GM18517 (cell line): Measurements from ENCODE around the gene ARF1.

Source experiments
- ATAC-seq: cut with Tn5 transposase; IDR thresholded peaks from one replicate; pipeline ENCODE4 v1.9.1; 2021; ENCODE audit warnings: mild to moderate bottlenecking, moderate library complexity; ENCODE audit not compliant: unreplicated experiment

Gene ARF1

DNA sequence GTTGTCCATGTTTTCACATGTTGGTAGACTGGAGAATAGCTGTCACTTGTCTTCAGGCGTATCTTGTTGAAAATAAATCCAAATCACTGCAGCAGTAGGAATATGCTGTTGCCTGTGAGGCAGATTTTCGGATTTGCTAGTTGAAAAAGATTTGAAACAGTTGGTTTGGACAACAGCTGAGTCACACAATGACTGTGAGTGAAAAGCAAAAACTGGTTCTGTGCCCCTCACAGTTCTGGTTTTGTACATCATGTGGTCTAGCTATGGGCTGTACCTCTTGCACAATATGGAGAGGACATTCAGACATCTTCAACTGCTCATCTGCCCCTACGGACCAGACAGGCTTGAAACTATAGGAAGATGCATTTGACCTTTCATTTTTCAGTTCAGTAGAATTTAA is 1.8 kb downstream of the ARF1 start:
- ATAC-seq: no peak

DNA sequence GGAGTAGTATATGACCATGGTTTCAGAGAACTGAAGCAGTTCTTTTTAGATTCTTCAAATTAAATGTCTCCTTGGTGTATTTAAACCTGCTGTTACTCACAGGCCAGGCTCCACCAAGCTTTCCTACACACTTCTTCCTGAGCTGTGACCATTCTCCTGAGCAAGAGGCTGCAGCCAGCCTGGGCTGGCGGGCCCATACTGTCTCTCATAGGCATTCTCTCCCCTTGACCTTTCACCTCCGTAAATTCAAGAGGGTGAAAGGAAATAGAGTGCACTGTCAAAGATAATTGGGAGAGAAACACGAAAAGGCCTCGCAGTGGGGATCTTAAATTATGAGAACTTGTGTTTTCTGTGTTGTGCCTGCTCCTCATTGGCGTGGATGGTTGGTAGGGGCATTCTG is 2.3 kb downstream of the ARF1 start:
- no peak for ATAC-seq

DNA sequence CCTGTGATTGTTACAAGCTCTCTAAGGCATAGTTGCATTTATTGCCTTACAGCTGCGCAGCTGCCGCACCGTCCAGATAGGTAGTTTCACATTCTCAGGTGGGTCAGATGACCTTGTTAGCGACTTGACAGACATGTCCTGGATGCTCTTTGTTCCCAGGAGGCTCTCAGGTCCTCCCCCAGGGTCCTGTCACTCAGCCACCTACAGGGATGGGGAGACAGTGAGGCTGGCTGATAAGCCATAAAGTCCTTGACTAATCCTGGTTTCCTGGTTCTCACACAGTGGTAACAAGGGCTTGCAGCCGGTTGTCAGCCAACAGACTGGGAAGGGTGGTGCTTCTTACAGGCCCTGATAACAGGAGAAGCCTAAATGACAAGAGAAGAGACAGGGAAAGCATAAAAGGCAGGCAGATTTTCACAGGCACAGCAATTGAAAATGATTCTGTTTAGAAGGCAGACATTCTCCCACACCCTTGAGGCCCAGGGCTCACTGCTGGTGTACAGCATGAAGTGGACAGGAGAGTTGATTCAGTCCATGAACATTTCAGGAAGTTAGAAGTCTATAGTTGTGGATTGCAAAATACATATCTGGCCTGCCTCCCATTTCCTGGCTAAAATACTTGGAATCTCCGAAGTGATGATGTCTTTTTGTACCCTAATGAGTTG is 2.9 kb downstream of the ARF1 start:
- ATAC-seq: no peak

DNA sequence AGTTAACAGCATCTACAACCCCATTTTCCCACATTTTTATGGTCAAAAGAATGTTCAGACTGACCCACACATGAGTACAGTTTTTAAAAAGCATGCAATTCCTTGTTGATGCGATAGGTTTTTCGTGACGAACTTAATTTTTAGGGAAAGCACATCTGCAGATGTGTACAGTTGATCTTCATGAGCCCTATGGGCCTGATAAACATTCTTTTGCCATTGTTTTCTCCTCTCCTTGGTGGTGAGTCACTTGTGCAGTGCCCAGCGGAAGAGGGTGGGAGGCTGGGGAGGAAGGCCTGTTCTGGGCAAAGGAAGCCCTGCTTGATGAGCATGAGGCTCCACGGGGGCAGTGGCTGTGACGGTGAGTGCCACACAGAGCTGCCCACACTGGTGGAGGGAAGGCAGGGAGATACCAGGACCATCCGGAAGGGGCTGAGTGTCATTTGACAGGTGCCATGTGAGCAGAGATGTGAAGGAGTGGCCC is 5.3 kb downstream of the ARF1 start:
- no peak for ATAC-seq

DNA sequence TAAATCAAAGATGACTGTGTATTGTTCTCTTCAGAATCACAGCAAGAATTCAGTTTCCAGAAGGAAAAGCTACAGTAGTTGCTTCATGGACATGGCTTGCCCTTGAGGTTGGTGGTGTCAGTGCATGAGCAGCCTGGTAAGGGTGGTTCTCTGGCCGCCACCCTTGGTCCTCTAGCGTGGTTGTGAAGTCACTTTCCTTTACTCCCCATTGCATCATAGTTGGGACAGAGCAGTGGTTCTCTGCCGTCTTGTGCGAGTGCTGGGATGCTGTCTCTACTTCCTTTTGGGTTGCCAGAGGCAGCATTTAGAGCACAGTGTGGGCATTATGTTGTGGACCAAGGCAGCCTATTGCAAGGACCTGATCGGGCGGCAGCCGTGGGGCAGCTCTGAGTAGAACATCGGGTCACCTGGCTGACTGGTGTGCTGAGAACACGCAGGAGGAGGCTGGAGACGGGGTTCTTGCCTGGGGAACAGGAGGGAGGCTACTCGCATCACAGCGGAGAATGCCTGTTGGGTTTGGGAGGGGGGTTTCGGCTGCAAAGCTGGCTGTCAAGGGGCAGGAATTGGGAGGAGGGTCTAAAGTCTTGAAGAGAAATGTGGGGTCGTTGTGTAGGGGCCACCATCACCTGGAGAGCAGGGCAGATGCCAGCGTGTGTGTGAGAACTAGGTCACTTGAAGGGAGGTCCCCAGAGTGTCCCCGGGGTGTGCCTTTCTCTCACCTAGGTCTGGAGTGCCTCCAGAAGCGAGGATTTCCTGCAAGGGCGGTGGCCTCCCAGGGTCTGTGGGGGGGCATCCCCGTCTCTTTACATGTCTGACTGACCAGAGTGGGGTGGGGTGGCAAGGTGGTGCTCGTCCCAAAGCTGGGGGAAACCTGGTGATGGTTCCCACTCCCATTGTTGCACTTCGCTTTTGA is 6.3 kb downstream of the ARF1 start:
- ATAC-seq: no peak

DNA sequence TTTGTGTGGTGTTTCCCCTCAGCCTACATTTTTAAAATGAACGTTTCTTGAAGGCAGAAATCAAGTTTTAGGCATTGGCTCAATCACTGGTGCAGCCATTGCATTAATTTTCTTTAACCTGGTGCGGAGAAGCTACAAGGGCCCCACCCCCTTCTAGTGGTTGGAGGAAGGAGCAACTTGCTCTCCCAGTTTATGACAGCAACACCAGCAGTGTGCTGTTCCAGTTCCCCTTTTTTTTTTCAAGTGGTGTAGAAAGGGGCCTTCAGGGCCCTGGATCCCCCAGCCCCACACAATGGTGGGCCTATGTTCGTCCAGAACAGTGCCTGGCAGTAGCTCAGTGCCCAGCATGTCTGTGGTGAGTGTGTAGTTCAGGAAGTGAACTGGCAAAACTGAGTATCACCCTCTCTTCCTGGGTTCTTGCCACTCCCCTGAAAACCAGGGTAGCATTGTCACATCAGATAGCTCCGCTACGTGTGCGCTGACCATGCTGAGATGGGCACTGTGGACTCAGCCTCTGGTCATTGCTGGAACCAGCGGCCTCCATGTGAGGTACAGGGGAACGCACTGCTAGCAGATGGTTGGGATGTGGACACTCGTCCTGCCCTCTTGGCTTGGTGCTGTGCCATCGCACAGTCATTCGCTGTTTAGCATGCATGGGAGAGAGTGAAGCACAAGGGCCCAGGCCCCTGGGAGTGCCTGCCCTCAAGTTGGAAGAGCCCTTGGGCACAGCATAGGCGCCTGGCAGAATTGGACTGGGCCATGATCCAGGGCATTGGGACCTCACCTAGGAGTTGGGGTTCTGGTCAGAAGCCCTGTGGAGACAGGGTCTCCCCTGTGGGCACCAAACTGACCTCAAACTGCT is 7.2 kb downstream of the ARF1 start:
- no peak for ATAC-seq

DNA sequence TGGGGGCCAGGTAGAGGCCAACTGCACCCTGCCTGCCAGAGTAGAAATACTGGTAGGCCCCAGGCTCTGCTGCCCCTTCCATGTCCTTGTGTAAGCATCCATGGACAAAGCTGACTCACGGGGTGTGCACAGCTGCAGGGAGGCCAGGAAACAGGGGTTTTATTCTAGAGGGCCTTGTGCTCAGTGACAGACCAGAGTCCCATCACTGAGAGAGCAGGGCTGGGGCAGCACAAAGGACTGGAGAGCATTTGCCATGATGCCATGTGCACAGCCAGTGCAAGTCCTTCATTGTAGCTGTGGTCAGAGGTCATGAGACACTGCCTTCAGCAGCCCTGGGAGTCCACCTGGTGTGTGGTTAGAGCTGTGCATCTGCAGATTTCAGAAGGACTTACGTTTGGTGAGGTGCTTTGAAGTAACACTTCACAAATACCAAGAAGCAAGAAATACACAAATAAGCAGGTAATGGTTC is 8.1 kb downstream of the ARF1 start:
- ATAC-seq: no peak

DNA sequence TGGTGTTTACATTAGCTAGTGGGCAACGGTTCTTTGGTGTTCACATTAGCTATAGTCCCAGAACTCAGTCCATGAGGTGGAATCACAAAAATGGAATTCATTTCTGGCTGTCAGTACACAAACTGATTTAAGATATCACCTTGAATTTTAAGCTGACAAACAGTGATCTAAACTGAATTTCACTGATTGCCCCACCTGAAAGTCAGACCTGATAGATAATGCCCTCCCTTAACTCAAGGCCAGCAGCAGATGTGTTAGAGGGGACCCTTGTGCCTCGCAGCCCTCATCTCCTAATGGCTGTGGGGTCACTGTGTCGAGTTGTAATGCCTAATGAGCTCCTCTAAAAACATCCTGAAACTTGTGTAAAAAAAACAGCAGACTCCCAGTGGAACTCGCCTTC is 8.6 kb downstream of the ARF1 start:
- ATAC-seq: no peak

DNA sequence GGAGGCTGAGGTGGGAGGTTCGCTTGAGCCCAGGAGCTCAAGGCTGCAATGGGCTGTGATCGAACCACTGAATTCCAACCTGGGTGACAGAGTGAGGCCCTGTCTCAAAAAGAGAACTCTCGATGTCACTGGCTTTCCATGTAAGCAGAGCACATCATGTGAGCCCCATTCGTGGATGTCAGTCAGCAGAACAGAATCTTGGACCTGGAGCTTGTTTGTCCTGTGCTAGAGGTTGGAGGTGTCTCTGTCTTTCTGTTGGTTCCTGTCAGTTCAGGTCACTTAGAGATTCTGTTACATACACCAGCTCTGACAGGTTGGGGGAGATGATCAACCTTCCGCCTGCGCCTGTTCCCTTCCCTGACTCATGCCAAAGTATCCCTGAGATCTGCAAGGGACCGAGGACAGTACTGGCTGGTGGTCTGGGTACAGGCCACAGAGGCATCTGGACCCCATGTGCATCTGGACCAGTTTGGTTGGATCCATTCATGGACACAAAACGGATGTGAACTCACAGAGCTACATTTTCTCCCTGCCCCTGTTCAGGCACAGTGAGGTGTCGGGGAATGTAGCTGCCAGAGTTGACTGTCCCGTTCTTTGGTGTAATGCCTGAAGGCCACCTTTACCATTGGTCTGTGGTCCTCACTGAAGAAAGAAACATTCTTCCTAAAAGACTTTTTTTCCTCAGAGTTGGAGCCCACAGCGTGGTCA is 10.0 kb downstream of the ARF1 start:
- ATAC-seq: no peak

DNA sequence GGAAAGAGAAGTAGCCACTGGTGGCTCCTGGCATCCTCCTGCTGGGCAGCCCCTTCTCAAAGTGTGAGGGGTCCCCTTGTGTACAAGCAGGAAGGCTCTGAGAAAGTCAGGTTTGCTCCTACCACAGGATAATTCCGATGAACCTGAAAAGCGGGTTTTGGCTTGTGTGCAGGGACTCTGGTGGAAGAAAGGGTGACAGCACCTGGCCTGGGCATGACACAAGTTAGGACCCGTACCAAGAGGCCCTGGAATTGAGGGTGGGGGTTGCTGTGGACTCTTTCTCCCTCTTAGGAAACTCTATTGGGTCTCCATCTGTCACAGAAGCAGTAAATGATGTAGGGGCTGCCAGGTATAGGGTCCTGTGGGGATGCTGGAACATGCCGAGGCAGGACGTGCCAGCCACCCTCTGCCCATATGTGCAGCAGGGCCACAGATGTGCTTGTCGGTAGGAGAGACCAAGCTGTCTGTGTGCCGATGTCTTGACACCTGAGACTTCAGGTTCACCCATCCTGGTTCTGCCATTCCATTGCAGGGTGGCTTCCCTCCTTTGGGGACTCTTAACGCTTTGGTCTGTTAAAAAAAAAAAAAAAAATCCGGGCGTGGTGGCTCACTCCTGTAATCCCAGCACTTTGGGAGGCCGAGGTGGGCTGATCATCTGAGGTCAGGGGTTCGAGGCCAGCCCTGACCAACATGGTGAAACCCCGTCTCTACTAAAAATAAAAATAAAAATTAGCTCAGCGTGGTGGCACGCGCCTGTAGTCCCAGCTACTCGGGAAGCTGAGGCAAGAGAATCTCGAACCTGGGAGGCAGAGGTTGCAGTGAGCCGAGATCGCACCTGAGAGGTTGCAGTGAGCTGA is 10.8 kb downstream of the ARF1 start:
- no peak for ATAC-seq

DNA sequence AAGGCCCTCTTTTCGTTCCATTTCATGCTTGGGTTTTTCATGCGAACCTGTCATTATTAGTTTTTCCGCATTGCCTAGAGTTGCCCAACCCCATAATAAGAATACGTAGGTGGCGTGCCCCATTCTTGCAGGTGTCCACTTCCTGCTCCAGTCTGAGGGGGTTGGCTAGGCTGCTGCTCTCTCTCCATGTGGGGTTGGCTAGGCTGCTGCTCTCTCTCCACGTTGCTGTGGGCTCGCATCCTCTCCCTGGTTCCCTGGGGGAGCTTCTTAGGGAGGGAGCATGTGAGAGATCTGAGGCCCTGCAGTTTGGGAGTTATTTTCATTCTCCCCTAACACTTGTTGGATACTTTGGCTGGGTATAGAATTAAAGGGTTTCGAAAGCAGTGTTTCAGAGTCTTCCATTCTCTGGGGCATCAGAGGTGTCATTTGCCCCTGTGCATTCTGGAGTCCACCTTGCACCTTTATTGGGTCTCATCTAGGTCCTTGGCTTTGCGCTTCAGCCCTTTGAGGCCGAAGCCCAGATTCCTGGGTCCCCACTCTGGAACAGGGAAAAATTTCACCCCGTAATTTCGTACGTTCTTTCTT is 12.0 kb downstream of the ARF1 start:
- ATAC-seq: no peak

DNA sequence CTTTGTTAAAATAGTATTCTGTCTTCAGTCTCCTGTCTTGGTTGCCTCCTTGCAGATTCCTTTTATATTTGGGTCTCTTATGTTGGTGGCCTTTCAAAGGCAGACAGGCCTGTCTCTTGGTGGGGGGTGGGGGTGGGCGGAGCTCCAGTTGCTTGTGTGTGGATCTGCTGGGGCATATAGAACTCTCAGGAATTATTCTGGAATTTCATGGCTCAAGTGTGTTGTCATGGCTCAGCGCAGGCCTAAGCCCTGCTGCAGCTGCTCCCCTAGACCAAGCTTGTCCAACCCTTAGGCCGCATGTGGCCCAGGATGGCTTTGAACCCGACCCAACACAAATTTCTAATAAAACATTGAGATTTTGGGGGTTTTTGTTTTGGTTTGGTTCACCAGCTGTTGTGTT is 12.7 kb downstream of the ARF1 start:
- ATAC-seq: no peak

DNA sequence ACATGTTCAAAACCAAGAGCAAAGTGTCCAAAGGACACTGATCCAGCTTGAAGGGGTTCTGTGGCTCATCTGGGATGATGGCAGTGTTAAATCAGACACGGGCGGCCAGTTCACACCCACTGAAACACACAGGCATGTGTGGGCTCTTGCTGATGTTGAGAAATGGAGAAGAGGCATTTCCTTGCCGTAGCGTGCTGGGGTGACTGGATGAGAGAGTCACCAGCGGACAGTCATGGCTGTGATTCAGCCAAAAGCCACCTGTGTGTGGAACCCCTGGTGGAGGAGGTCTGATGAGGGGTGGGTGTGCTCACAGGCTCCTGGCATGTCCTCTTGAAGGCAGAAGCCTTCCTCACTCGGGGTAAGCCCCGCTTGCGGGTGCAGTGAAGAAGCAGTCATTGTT is 13.4 kb downstream of the ARF1 start:
- no peak for ATAC-seq

DNA sequence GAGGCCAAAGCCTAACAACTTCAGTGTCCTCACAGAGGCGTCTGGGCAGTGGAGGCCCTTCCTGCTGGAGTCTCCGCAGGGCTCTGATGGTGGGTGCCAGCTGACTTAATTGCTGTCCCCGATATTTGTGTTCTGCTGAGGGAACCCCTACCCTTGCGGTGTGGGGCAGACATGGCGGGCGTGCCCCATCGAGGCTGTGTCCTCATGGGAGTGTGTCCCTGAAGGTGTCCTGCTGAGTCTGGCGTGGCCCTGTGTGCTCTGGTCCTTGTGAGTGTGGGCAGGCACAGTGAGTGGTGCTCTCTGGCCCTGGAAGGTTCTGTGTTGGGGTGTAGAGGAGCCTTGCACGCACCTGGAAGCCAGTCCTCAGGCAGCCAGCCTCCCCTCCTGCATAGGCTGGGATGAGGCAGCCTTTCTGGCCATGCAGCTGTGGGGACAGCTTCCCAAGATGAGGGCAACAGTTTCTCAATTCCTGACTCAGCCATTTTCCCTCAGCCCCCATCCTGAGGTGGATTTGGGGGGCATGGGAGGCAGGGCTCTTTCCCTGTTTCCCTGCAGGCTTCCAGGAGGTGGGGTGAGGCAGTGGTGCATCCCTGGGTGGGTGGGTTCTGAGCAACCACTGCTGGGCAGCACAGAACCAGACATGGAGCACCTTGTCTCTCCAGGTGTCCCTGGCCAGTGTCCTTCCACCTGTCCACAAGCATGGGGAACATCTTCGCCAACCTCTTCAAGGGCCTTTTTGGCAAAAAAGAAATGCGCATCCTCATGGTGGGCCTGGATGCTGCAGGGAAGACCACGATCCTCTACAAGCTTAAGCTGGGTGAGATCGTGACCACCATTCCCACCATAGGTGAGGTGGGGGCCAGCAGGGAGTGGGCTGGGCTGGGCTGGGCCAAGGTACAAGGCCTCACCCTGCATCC is 14.2 kb downstream of the ARF1 start:
- no peak for ATAC-seq

DNA sequence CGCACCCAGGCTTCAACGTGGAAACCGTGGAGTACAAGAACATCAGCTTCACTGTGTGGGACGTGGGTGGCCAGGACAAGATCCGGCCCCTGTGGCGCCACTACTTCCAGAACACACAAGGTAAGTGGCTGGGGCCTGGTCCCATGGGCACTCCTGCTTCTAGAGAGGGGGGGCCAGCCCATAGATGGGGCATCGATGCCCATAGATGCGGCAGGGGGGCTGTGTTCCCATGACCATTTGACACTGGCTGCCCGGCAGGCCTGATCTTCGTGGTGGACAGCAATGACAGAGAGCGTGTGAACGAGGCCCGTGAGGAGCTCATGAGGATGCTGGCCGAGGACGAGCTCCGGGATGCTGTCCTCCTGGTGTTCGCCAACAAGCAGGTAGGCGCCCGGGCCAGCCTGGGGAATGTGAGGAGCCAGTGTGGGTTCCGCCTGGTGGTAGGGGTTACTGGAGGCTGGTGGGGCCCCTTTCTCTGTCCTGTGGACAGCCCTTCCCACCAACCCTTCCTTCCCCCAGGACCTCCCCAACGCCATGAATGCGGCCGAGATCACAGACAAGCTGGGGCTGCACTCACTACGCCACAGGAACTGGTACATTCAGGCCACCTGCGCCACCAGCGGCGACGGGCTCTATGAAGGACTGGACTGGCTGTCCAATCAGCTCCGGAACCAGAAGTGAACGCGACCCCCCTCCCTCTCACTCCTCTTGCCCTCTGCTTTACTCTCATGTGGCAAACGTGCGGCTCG is 15.0 kb downstream of the ARF1 start:
- ATAC-seq: no peak

DNA sequence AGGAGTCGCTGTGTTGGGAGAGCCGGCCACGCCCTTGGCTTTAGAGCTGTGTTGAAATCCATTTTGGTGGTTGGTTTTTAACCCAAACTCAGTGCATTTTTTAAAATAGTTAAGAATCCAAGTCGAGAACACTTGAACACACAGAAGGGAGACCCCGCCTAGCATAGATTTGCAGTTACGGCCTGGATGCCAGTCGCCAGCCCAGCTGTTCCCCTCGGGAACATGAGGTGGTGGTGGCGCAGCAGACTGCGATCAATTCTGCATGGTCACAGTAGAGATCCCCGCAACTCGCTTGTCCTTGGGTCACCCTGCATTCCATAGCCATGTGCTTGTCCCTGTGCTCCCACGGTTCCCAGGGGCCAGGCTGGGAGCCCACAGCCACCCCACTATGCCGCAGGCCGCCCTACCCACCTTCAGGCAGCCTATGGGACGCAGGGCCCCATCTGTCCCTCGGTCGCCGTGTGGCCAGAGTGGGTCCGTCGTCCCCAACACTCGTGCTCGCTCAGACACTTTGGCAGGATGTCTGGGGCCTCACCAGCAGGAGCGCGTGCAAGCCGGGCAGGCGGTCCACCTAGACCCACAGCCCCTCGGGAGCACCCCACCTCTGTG is 15.9 kb downstream of the ARF1 start:
- no peak for ATAC-seq

DNA sequence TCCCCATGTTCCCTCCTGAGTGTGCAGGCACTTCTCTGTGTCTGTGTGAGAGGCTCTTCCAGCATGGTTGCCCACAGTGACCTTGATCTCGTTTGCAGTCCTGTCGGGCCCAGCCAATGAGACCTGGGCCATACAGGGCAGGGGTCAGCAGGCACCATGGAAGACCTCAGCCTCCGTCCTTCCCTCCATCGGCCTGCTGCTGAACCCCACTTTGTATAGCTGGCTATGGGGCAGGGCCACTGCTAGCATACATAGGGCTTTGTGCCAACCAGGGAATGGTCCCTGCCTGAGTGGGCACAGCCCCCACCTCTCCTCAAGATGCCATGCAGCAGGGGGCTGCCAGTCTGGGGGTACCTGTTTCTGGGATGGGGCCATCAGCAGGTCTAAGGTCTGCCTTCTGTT is 16.8 kb downstream of the ARF1 start:
- no peak for ATAC-seq
